HFFc6 (cell line): Measurements from ENCODE around the gene ADGRL4. TPM values are rescaled to one million over a fixed set of nuclear protein-coding genes. Genes with fewer than 3 reads are reported as not detected.

Experiments
- DNase-seq: peaks from one replicate; pipeline ENCODE4 v3.0.0-alpha.2; 2018
- H3K27ac Mint-ChIP-seq: 2 replicates; pipeline ENCODE4 v1.8.0; 2020; ENCODE audit warnings: mild to moderate bottlenecking, mixed read lengths
- H3K27me3 Mint-ChIP-seq: 2 replicates; pipeline ENCODE4 v1.8.0; 2021; ENCODE audit warnings: mild to moderate bottlenecking, moderate library complexity, mixed read lengths; ENCODE audit not compliant: insufficient read depth
- H3K36me3 Mint-ChIP-seq: 2 replicates; pipeline ENCODE4 v1.8.0; 2021; ENCODE audit warnings: low read depth, mixed read lengths
- H3K4me1 Mint-ChIP-seq: 2 replicates; pipeline ENCODE4 v1.8.0; 2020; ENCODE audit warnings: low read depth, mixed read lengths
- H3K4me3 Mint-ChIP-seq: 2 replicates; pipeline ENCODE4 v1.8.0; 2020; ENCODE audit warnings: mild to moderate bottlenecking, moderate library complexity, mixed read lengths
- H3K9me3 Mint-ChIP-seq: 2 replicates; pipeline ENCODE4 v1.8.0; 2020; ENCODE audit warnings: mild to moderate bottlenecking, mixed read lengths
- long read RNA-seq: library from polyadenylated mRNA; unstranded; transcript quantifications from one replicate; pipeline ENCODE4 v2.0.0, GENCODE V29; 2019
- total RNA-seq, 6 experiments: library from RNA; stranded (reverse); fragmentation: NEBNext Ultra II Directional; extraction: Animal tissue kit (Norgen Biotek cat#: 25700); gene quantifications; 2 replicates in 1 of 6; 3 replicates in 5 of 6; pipeline ENCODE4 v1.2.3, GENCODE V29; 2021
- TF ChIP-seq, protein P1 (sequence below): fragments of 200-600 bp; sonication (generic); IDR thresholded peaks from 2 replicates; pipeline ENCODE4 v1.5.0; 2021; ENCODE audit warnings: antibody characterized with exemption, mild to moderate bottlenecking

The ADGRL4 gene
- 10 to 100 TPM; 11.8 to 24.7 (median 16.1) TPM for total RNA-seq
- long read RNA-seq, transcript ADGRL4-201 (15 exons, 3,527 nt): major isoform, 34 of 45 reads
- long read RNA-seq, partial matches to known transcripts: 6 of 45 reads
- long read RNA-seq, other reads (novel, unspliced or antisense): 5 of 45 reads

DNA sequence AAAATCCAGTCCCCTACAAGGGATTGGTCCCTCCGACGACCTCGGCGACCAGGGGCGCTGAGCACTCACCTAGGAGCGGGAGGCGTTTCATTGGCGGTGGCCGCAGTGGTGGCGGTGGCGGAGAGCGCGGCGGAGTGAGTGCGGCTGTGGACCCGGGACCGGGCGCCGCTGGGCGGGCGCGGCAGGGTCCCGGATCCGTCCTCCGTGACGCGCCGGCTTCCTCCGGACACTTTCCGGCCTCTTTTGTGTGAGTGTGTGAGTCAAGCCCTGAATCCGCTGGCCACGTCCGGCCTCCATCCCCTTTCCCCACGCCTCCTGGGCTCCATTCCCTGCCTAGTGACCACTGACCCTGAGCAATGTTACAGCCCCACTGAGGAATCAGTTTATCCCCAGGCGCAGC lies at the start of gene ADGRL4:
ADGRL4 (minus strand) TSS at position 167 of the 400 bp plus-strand sequence; CDS start at position 91, 76 bp downstream.
- H3K27ac Mint-ChIP-seq: peak within 1 kb of the TSS; percentile 92
- H3K4me3 Mint-ChIP-seq: peak within 1 kb of the TSS; percentile 86
- no peaks in the 10 kb centered on the region; the same call in 1 of the 2 replicates for H3K27me3 Mint-ChIP-seq
- peaks cover 24% of the 10 kb centered on the region for H3K4me1 Mint-ChIP-seq
- no peaks in the 10 kb centered on the region for H3K9me3 Mint-ChIP-seq
- H3K36me3 Mint-ChIP-seq: no peaks in the 10 kb centered on the region
- TF ChIP-seq, protein P1, sequence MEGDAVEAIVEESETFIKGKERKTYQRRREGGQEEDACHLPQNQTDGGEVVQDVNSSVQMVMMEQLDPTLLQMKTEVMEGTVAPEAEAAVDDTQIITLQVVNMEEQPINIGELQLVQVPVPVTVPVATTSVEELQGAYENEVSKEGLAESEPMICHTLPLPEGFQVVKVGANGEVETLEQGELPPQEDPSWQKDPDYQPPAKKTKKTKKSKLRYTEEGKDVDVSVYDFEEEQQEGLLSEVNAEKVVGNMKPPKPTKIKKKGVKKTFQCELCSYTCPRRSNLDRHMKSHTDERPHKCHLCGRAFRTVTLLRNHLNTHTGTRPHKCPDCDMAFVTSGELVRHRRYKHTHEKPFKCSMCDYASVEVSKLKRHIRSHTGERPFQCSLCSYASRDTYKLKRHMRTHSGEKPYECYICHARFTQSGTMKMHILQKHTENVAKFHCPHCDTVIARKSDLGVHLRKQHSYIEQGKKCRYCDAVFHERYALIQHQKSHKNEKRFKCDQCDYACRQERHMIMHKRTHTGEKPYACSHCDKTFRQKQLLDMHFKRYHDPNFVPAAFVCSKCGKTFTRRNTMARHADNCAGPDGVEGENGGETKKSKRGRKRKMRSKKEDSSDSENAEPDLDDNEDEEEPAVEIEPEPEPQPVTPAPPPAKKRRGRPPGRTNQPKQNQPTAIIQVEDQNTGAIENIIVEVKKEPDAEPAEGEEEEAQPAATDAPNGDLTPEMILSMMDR: no peak
- DNase-seq: peak; percentile 47

DNA sequence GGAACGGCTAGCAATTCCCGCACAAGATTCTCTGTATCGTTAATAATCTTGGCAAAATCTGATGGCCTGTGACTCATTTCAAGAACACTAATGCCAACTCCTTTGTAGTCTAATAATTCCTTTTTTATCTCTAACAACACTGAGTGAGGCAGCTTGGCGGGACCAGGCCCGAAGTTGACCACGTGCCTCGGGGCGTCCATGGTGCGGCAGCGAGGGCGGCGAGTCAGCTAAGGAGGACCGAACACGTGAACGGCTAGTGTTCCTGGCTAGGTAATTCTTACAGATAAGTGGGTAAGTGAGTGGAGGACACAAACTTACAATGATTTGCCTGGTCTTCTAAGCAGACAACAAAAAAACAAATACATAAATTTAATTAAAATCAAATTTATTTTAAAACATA lies 49.3 kb upstream of the ADGRL4 start:
- TF ChIP-seq, protein P1: no peak
- H3K4me3 Mint-ChIP-seq: no peak overlapping the region

DNA sequence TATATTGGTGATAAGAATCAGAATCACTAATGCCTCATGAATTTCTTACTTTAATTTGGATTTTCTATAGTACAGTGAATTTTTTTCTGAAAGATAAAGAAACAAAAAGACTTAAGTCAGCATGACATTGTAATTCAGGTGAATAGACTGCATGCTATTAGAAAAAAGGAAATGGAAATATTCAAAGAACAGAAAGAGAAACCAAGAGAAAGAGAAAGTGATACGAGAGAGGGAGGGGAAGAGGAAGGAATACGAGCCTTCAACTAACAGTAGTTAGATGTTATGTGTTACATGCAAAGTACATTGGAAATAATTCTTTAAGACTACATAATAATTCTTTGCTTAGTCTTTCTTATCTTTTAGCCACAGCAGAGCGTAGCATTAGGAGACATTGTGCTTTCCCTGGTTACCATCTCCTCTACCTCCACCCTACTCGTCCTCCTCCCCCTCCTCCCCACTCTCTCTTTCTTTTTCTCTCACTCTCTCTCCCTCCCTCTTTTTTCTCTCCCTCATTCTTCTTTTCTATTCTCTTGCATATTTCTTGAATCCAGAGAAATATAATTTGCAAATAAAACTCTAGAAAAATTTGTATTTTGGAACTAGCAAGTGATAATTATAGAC lies 46.4 kb upstream of the ADGRL4 start:
- Mint-ChIP-seq H3K27me3 (no peaks in the 10 kb centered on the region; the same call in 1 of the 2 replicates), H3K4me1 (peaks cover 10% of the 10 kb centered on the region), H3K4me3 (no peak overlapping the region; the same call in 1 of the 2 replicates), H3K27ac (no peak overlapping the region), H3K9me3 (no peaks in the 10 kb centered on the region; the same call in 1 of the 2 replicates), H3K36me3 (no peaks in the 10 kb centered on the region)
- DNase-seq: no peak
- TF ChIP-seq, protein P1: no peak

More for the DNA sequence above, 49.3 kb upstream of the ADGRL4 start:
- Mint-ChIP-seq H3K4me1 (peaks cover 10% of the 10 kb centered on the region), H3K36me3 (no peaks in the 10 kb centered on the region), H3K27ac (no peak overlapping the region), H3K9me3 (no peaks in the 10 kb centered on the region; the same call in 1 of the 2 replicates), H3K27me3 (no peaks in the 10 kb centered on the region; the same call in 1 of the 2 replicates)
- DNase-seq: no peak

DNA sequence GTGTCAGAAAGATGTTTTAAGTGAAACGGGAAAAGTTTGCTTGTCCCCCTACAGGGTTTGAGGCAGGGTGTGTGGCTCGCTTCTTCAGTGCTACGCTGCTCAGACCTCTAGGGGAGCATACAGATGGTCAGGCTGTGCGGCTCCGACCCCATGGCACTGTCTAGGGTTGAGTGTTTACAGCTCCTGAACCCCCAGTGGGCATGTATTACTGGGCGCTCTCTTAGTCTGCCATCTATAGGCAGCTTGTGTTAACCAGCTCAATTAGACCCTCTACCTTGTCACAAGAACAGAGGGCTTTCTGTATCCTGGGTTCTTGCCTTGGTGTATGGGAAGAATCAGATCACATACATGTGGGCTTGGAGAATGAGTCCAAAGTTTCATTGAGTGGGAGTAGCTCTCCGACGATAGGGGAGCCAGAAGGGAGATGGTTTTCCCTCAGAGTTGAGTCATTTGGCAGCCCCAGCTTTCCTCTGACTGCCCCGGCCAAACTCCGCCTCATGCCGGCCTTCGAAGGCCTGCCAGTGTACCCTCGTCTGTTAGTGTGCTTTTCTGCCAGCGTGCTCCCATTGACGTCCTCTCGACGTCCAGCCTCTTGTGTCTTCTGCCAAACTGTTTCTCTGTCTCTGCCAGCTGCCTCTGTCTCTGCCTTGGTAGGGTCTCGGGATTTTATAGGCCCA lies 38.6 kb upstream of the ADGRL4 start:
- H3K4me1 Mint-ChIP-seq: peaks cover 38% of the 10 kb centered on the region
- H3K9me3 Mint-ChIP-seq: no peaks in the 10 kb centered on the region
- H3K27ac Mint-ChIP-seq: no peak overlapping the region
- no peak for DNase-seq
- TF ChIP-seq, protein P1: no peak
- no peaks in the 10 kb centered on the region for H3K36me3 Mint-ChIP-seq
- H3K4me3 Mint-ChIP-seq: no peak overlapping the region
- H3K27me3 Mint-ChIP-seq: no peaks in the 10 kb centered on the region

DNA sequence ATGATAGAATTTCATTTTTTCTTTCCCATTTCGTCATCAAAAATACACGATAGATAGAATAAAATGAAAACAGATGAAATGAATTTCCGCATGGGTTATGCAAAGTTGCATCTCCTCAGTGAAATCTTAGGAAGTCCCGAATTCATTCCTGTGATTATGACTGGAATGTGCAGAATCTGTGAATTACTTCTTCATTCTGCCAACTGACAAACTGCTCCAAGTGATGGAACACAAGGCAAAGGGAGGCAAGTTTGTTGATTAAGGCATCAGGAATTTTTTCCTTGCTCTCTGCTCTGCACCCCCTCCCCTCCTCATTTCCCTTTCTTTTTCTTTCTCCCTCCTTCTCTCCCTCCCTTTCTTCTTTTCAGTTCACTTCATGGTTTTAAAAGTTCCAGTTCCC lies 37.0 kb upstream of the ADGRL4 start:
- Mint-ChIP-seq H3K36me3 (peaks cover 5% of the 10 kb centered on the region), H3K27me3 (no peaks in the 10 kb centered on the region), H3K4me3 (peak overlapping the region; percentile 48), H3K9me3 (no peaks in the 10 kb centered on the region; the same call in 1 of the 2 replicates), H3K4me1 (peaks cover 38% of the 10 kb centered on the region), H3K27ac (peak overlapping the region; percentile 51)
- DNase-seq: peak; percentile 26
- TF ChIP-seq, protein P1: no peak
